Dedifferentiated amniotic fluid mesenchymal stem cell (primary cell): ENCODE data around the gene BCORL1.
A peak's percentile ranks its signal among the peaks of the same experiment; 100 is the strongest.

Experiments used
- DNase-seq: peaks from one replicate; pipeline ENCODE4 v3.0.0-alpha.2; 2016; ENCODE audit errors: extremely low spot score

BCORL1 gene

DNA sequence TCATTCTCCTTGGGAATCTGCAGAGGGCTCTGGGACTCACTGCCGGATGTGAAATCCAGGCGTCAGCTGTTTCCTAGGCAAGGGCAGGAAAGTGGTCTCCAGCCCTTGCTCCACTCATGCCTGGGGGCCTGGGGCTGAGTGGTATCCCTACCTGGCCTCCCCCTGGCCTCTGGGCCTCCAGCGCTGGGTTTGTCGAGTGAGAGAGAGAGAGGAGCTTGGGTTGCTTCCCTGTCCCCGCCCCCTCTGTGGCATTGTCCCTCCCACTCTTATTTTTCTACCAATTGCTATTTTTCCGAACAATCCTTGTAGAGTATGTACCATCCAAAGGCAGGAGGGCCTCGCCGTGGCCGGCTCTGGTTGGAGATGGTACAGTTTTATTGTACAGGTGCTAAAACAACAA lies 74.8 kb downstream of the BCORL1 start:
- DNase-seq = no peak

DNA sequence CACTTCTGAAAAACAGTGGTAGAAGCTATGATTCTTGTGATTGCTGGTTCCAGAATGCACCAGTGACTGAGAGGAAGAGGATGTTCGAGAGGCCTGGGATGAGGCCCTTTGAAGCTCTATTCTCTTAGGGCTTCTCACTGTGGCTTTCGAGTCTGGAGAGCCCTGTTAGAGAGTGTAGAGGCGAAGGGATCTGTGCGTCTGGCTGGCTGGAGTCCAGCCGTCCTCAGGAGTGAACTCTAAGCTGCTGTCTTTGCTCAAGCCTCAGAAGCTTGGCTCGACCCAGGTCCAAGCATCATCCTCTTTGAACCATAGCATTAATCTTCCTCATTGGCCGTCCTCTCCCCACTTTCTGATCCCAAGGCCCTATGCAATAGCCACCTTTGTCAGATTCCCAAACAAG lies 76.2 kb downstream of the BCORL1 start:
- no peak for DNase-seq

DNA sequence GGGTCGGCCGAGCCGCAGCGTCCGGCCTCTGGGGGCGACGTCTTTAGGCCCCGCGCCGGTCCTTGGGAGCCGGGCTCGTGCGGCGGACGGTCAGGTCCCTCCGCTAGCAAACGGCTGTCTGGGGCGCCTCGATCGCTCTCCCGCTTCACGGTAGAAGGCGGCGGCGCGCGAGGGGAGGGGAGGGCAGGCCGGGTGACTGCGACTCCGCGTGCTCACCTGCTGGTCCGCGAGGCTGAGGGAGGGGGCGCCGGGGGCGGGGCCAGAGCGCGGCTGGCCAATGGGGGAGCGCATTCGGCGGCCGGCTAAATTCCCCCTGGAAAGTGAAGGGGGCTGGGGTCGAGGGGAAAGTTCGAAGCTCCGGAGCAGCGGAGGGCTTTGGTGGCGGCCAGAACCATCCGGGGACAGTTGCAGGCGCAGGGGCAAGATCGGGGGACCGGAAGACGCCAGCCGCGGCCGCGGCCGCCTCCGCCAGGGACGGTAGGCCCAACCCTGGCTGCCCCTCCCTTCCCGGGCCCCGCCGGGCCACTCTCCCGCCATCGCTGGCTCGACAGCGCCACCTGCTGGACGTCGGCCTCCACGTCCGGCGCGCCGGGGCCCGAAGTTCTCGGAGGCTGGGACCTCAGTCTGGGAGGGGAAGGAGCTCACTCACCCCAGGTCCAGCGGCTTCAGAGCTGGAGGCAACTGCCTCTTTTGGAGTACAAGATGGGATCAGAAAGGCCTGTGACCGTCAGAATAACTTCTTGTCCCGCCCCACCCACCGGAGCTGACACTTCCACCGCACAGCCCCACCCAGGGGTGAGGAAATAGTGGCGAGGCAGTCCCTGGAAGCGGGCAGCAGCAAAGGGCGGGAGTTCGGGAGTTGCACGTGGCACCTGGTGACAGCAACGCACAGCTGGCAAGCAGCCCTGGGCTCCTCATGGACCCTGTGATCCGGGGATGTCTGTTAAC lies 78.0 kb downstream of the BCORL1 start:
- peak; percentile 29 for DNase-seq

DNA sequence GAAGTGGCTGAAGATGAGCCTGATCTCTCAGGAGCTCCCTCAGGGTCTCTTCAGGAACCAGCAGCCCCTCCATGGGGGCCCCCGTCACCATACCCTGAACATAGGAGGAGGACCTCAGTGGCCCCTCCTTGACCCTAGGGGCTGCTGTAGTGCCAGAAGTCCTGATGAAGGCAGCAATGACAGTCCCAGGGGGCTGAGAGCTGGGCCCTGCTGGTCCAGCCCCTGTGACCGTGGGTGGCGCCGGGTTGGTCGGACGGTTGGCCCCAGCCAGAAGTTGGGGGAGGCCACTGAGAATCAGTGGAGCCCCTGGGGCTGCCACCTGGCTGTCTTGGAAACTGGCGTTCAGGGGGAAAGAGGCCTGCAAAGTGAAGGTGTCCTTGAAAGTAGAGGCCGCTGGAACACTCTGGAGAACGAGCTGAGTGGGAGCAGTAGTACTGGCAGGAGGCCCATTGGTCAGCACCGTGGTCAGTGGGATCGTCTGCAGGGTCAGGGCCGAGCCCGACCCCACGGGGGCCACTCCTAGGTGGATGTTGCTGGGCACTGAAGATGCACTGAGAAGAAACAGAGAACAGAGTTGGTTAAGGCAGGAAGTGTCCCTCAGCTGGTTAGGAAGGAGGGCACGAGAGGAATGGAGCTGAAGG lies 84.7 kb downstream of the BCORL1 start:
- DNase-seq = no peak

DNA sequence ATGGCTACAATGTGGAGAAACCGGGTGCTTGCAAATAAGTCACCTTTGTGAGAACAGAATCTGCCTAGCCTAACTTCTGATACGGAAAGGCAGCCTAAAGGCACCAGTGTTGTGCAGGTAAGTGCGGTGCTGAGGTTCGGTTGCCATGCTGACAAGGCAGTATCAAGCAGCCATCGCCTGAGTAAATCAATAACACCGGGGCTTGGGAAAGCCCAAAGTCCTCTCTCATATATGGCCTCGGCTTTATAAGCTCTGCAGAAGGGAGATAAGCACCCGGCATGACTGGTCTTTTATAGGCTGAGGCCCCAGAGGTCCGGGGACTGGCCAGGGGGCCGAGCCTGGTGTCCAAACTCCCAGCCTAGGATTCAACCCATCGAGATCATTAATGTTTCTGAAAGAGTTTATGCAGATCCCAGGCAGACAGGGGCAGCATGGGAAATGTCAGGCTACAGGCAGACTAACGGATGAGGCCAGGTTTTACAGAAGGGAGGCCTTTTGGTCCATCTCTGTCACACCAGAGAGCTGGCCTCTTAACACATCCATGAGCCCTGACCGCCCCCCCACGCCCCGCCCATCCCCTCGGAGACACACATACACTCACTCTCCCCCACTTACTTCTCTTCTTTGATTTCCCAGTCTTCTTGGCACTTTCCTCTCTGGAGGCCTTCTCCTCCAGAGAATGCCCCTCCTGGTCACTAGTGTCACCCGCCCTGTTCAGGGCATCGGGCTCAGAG lies 89.3 kb downstream of the BCORL1 start:
- no peak for DNase-seq

DNA sequence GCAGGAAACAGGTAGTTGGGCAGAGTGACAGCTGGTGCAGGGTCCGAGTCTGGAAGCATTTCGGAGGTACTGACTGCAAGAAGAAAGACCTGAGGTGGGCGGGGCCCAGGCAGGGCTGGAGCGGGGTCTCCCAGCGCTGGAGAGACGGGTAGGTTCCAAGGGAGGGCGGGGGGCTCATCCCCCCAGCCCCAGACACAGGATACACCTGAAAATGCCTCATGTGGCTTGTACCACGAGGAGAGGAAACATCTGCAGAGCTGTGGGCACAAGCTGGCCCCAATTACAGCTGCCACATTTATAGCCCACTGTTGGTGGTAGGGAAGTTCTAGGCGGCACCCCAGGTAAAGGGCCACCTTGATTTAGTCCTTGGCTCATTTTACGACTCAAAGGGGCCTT lies 89.9 kb downstream of the BCORL1 start:
- DNase-seq = no peak

DNA sequence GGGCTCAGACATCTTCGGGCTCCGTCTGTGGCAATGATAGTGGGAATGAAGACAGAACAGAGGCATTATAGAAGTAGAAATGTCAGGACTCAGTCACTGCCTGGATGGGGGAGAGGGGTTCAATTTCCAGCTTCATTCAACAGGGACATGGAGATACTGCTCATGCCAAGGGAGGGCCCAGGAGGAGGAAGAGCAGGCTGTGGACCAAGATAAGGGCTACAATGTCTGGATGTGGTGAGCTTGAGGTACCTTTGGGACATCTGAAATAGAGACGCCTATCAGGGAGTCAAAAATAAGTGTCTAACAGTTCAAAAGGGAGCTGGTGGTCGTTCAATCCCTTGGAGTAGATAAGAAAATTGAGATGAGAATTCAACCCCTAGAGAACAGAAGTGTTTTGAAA lies 93.3 kb downstream of the BCORL1 start:
- DNase-seq = no peak

DNA sequence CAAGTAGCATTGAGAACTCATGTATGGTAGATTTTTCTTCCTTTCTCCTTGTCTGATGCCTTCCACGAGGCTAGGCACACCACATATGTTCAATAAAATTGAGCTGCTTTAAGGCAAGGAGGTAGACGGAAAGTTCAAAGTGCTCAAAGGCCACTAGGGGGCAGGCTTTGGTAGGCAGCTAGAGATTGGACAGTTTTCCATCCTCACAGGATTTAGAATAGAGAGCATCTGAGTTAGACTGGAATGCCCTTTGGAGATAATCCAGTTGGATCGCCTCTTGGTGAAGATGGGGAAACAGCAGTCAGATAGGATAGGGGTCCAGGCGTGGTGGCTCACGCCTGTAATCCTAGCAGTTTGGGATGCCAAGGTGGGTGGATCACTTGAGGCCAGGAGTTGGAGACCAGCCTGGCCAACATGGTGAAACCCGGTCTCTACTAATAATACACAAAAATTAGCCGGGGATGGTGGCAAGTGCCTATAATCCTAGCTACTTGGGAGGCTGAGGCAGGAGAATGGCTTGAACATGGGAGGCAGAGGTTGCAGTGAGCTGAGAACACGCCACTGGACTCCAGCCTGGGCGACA lies 97.5 kb downstream of the BCORL1 start:
- DNase-seq = peak; percentile 69

DNA sequence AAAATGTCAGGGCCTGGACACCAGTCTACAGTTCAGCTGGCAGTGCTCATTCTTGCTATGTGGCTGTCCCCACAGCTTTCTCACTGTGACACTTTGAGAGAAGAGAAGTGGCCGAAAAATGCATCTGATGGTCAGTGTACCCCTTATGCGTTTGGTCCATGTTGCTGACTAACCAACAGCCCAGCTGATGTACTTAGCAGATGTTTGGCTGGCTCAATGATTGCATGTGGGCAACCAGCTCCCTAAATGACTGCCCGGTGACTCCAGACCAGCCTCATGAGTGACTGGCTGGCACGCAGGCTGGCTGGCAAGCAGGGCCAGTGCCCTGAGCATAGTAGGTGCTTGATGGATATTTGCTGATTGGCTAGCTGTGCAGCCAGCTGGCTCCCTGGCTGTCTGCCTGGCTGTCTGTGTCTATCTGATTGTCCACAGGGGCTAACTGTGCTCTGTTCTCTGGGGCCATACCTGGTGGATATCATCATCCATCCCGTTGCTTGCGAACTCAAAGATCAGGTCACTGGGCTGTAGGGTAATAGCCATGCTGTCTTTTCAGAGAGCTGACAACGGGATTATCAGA lies 98.4 kb downstream of the BCORL1 start:
- DNase-seq = no peak

DNA sequence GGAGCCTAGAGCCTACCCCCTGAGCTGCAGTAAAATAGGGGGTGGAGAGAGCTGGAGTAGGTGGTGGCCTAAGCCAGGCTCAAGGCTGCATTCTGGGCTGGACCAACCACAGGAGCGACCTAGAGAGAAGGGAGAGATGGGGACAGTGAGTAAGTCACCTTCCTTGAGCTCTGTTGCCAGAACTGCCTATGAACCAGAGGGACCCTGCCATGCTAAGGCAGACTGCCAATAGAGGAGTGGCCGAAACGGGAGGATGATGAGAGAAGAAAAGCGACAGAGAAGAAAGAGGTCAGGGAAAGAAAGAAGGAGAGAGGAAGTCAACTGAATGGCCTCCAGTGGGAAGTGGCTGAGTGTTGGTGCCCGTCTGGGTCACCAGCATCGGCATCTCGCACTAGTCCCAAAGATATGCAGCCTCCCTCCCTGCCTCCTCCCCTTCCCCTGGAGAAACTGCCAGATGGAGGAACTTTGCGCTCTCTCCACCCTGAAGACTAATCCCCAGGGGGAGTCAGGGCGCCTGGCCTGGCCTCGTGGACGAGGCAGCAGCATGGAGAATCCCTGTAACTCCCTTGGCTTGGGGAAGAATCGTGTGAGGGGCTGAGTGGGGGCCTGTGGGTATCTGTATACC lies 99.1 kb downstream of the BCORL1 start:
- DNase-seq = no peak

DNA sequence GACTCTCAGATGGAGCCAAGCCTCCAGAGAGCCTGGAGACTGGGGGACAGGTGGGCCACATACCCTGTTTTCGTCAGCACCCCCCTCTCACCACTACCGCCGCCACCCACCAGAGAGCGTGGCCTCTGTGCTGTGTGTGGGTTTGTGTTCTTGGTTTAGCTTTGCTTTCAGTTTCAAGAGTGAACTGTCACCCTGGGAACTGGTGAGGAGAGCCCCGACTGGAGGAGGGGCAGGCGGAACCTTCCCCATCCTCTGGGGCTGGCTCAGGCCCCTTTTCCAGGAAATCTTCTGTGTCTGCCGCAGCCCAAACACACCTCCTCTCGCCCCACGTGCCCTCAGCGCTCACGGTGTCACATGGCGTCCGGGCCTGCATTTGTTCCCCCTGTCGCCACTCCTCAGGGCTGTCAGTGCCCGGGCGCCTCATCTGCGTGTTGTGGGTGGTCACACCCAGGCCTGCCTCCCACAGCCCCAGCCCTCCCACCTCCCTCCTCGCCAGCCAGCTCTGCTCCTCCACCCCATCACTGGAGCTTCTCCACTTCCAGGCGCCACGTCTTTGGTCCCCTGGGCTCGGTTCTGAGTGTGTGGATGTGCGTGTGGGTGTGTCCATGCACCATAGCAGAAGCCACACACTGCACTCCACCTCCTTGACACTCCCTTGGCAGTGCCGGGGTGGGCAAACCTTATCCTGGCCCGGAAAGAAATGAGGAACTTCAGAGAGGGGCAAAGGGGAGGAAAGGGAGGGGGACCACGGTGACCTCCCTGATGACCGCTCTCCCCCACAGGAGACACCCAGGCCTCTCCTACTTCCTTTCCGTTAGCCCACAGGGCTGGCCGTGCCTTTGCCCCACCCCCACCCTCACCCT lies 100.0 kb downstream of the BCORL1 start:
- DNase-seq = no peak

DNA sequence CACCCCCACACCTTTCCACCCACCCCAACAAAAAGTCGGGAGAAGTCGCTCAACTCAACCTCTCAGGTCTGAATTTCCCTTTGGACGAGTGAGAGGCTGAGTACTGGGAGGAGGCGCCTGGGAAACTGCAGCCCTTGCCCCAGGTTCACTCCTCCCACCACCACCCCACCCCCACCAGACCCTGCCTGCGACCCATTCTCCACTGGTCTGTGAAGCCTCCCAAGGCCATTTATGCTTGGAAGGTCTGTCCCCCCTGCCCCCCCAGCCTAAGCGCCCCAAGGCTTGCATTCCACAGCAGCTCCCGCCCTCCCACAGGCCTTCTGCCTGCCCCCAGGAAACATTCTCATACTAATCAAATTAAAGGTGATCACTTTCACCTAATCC lies 100.7 kb downstream of the BCORL1 start:
- DNase-seq = no peak

DNA sequence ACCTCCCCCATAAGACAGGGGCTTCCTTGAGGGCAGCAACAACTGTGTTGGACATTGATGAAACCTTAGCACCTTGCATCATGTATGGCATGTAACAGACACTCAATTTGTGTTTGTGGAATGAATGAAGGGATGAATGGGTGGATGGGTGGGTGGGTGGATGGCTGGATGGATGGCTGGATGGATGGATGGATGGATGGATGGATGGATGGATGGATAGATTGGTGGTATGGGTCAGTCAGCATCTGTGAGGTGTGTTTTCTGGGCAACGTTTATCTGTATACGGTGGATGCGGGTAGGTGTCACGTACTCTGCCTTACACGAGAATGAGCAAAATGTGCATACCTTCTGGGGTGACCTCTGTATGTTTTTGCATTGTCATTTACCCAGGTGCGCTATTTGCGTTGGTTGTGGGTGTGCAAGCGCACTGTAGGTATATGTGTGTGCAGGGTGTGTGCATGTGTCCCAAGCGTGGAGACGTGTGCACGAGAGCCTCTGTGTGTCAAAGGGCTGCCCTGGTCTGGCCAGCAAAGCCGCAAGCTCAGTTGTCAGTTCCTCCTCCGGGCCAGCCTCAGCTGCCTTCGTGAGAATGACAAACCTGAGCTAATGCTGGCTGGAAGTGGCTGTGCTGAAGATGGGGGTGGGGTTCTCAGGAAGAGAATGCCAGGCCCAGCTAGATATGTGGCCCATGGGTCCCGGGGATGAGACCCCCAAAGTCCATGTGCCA lies 101.4 kb downstream of the BCORL1 start:
- no peak for DNase-seq

DNA sequence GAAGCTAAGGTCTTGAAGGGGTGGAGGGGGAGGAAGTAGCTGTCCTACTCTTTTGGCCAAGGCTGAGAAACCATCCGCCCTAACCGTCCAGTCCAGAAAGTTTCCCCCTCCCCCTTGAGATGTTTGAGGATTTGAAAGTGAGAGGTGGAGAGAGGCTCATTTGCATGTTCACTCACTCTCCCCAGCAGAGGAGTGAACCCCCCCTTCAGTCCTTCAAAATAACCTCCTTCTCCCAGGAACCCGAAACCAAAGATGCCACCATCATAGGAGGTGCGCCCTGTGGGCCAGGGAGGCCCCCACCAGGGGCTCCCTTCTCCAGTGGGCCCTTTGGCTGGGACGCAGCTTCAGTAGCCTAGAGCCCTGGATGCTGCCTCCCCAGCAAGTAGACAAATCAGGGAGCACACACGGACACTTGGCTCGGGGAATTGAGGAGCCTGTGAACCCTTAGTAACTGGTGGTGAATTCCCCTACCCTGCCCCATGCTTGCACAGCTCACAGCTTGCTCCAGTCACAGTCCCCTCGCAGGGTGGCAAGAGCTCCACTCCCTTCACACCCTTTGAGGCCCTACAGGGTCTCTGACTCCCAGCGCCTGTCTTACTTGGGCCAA lies 102.3 kb downstream of the BCORL1 start:
- no peak for DNase-seq

DNA sequence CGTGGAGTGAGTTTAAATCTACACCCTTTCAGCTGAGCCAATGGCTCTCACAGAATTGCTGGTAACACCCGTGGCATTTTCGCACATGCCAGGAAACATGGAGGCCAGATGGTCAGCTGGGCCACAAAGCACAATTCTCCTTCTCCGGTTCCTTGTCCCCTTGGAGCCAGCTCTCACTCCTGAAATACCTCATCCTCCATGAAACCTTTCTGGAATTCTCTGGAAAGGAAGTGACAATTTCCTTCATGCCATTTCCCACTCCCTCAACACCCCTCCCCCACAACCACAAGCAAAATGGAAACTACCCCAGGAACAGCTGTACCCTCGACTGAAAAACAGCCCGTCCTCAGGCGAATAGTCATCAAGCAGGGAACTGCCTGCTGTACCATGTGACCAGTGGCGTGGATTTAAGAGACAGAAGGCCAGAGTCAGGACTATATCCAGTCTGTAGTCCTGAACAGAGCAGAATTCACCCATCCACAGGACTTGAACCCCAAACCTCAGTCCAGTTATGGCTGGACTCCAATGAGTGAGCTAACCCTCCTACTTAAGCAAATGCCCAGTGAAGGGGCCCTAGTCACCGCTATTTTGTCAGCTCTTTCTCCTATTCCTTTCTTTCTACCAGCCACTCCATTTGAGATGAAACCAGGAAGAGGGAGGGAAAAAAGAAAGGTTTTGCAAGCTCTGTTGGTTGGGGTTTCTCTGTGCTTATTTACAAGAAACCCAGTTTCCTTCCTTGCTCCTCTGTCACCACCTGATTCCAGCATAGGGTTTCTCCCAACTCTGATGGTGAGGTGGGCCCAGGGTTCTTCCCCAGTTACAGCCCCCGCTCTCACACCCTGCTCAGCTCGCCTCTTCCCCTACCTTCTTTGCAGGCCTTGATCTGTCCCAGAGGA lies 103.4 kb downstream of the BCORL1 start:
- no peak for DNase-seq

DNA sequence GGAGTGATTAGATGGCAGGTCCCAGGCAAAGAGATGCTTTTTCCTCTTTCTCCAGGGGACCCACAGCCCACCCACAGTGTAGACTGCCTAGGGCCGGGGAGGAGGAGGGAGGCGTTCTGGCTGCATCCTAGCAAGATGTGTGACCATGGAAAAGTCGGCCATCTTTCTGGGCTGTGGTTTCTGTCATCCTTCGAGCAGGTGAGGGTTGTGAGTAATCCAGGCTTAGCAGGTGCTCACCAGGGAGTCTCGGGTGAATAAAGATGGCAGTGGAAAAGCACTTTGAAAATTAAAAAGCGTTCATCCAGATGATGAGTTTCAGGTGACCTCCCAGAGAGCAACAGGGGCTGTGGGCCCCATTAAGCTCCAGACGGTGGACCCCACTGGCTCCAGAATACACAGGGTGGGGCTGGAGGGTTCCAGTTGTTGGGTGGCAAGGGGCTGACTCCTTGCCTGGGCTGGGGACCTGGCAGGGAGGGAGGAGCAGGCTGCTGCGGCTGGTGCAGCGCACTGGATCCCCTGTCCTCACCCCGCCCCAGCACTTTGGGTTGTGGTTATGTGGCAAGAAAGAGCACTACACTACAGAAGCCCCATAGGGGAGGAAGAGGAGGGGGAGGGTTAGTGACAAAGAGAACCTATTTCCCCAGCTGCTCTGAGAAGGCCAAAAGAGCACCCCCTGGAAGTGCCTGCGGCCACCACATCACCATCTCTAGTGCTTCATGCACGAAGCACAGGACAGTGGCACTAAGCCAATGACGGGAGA lies 104.2 kb downstream of the BCORL1 start:
- DNase-seq = no peak

DNA sequence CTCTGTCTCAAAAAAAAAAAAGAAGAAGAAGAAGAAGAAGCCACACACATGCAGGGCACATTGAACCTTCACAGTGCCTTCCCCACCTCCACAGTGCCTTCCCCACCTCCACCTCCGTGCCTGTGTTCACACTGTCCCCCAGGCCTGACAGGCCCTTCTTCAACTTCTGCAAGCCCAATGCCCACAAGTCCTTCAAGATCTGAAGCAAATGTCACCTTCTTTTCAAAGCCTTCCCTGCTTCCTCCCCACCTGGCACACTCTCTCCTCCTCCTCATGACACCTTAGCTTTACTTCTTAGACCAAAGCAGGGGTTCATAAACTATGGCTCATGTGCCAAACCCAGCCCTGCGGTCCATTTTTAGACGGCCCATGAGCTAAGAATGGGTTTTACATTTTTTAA lies 107.9 kb downstream of the BCORL1 start:
- no peak for DNase-seq
